ENCODE data around the gene ANKRD63. TPM values are rescaled to one million over a fixed set of nuclear protein-coding genes. Genes with fewer than 3 reads are reported as not detected.

ANKRD63 gene
- total and polyA plus RNA-seq, 10 of the 15 experiments (the other 5 are each of a cell fraction or from before 2014, with no cell fraction given) = not detected

DNA sequence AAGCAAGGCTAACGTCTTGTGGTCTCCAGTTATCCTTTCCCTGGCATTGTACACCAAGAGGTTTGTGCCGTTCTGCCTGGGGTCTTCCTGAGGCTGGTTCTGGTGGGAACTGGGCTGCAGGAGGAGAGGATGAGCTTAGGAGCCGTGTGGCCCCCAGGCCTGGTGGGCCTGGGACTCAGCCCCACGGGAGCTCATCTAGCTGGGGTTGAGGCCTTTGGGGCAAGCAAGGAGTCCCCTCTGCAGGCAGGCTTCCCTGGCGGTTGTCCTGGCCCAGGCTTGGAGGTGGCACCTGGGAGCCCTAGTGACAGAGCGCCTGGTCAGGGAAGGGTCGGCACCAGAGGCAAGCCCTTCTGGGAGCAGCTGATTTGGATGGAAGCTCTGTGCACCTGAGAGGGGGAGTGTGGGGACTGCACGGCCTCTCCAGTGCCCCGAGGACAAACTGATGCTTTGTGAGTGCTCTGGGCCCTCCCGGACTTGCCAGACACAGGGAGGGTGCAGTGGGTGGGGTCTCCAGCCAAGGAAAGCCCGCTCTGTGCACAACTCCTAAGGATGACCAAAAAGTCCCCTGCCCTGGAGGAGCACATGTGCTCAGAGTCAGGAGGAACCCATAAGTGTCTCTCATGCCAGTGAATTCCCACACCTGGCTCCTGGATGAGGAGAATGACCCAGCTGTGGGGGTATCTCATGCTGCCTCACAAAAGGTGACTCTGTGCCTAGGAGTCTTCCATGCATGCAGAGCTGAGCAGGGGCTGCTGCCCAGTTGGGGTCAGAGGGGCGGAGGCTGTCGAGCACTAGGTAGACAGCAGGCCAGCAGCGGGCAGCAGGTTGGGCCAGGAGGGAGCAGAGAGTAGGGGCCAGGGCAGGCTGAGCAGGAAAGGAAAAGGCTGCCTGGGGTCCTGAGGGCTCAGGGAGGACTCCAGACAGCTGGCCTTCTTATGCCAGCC, 41.3 kb downstream of the ANKRD63 start:
- Histone ChIP-seq H3K27me3 (replicated peaks in 1 of 2; ENCODE audit: control insufficient read depth in 2 of 2, insufficient read depth in 2 of 2, low read length in 1 of 2) (no peaks in the 10 kb centered on the region; a peak in 1 of 4 replicates), H3K79me2 (ENCODE audit: control insufficient read depth, insufficient read depth, low read length) (no peaks in the 10 kb centered on the region), H3K4me2 (ENCODE audit: control insufficient read depth, insufficient read depth) (no peak overlapping the region), H3K9me3 (replicated peaks; ENCODE audit: control insufficient read depth, insufficient read depth, low read length) (no peaks in the 10 kb centered on the region), H3K4me3 (no peak overlapping the region), H3K9ac (ENCODE audit: control insufficient read depth, insufficient read depth, low read length) (no peak overlapping the region), H2AFZ (ENCODE audit: control insufficient read depth, low read depth, low read length) (no peak overlapping the region), H3K27ac (ENCODE audit: control insufficient read depth, insufficient read depth) (no peak overlapping the region), H4K20me1 (ENCODE audit: control insufficient read depth, insufficient read depth) (no peaks in the 10 kb centered on the region), H3K36me3 (ENCODE audit: control insufficient read depth in 2 of 2, insufficient read depth in 2 of 2, low read length in 1 of 2) (no peaks in the 10 kb centered on the region), H3K4me1 (ENCODE audit: control insufficient read depth, insufficient read depth, low read length) (0 out of 2 replicates have a peak, but pooled peaks cover 4% of the 10 kb centered on the region)
- no TSS peak for BruUV-seq (replicated peaks)
- RAD21 ChIA-PET (ENCODE audit: unreplicated experiment) = no interaction called here
- CTCF ChIA-PET = interaction anchor here (1.3 to 1.5 kb wide), 2 partner anchors 33 to 37 kb away, joined by 3 to 5 read pairs; no protein-coding TSS in a partner anchor
- DNase-seq (ENCODE audit: low read depth, low spot score) (no peak), ATAC-seq (no peak), FAIRE-seq (no peak)
- SMC1A ChIA-PET (ENCODE audit: uncharacterized antibody, unreplicated experiment) = interaction anchor here (1.2 kb wide), 1 partner anchor 15 kb away, joined by 5 read pairs; no protein-coding TSS in a partner anchor
- in situ Hi-C loops (cut with MboI) = no loop called here
- 53% methylated on average over 14 of the region's 14 CpGs for WGBS (ENCODE audit: insufficient coverage, insufficient replicate concordance, low lambda C conversion rate, missing lambda C conversion rate)
- POLR2A ChIA-PET = interaction anchor here (0.6 kb wide), 1 partner anchor 57 kb away, joined by 3 read pairs; no protein-coding TSS in a partner anchor
- intact Hi-C loops (cut with micrococcal nuclease; ENCODE audit: unreplicated experiment) = no loop called here
- TF ChIP-seq IRF4 (IDR thresholded peaks at IDR 0.05; ENCODE audit: low read depth, low read length) = no peak
- no peak for TF ChIP-seq ZNF274 (IDR thresholded peaks at IDR 0.05; ENCODE audit: insufficient read depth, insufficient read length)
- no peak for TF ChIP-seq SREBF2 (IDR thresholded peaks at IDR 0.05; ENCODE audit: low read length)
- TF ChIP-seq FOXM1 (IDR thresholded peaks at IDR 0.05; ENCODE audit: low read depth, low read length) = no peak
- no peak for TF ChIP-seq WRNIP1 (IDR thresholded peaks at IDR 0.05; ENCODE audit: borderline replicate concordance, low read depth, low read length)
- TF ChIP-seq ZNF622 (IDR thresholded peaks at IDR 0.05) = no peak
- no peak for TF ChIP-seq YBX1 (IDR thresholded peaks at IDR 0.05)
- no peak for TF ChIP-seq SIX5 (IDR thresholded peaks at IDR 0.05; ENCODE audit: low read depth, low read length, severe bottlenecking)
- TF ChIP-seq TAF1 (IDR thresholded peaks at IDR 0.05; ENCODE audit: borderline replicate concordance, low read depth, low read length) = no peak
- TF ChIP-seq SMC3 (IDR thresholded peaks at IDR 0.05; ENCODE audit: borderline replicate concordance, low read length) = no peak
- TF ChIP-seq, protein P1, sequence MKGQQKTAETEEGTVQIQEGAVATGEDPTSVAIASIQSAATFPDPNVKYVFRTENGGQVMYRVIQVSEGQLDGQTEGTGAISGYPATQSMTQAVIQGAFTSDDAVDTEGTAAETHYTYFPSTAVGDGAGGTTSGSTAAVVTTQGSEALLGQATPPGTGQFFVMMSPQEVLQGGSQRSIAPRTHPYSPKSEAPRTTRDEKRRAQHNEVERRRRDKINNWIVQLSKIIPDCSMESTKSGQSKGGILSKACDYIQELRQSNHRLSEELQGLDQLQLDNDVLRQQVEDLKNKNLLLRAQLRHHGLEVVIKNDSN (IDR thresholded peaks at IDR 0.05; ENCODE audit: borderline replicate concordance, extremely low read length, insufficient read depth, low read depth, low read length) = no peak

Measured in GM12878 (cell line).